Measurements from ENCODE around the gene CFAP126. TPM values are rescaled to one million over a fixed set of nuclear protein-coding genes. Genes with fewer than 3 reads are reported as not detected.

CFAP126 gene
- total and polyA plus RNA-seq, 2 of the 13 experiments (the other 11 are each of a cell fraction or from before 2014, with no cell fraction given) = not detected

DNA sequence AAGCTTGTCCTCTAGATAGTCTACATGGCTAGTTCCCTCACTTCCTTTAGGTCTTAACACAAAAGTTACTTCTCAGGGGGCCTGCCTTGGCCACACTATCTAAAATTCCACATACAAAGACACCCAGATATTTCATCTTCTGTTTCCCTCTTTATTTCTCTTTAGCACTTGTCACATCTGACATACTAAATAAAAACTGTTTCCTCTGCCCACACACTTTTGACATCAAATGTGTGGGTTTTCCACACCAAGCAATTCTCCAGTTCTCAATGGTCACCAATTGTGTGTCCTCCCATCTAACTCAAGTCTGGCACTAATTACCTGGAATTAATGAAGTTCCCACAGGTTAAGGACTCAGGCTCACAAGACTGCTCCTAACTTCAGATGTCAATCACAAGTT, 25.5 kb upstream of the CFAP126 start:
- ChIA-PET POLR2A (no interaction called here), CTCF (ENCODE audit: low intra/inter-chr PET ratio, low total read pairs) (no interaction called here)
- Histone ChIP-seq H3K4me2 (ENCODE audit: low read depth, low read length) (no peak overlapping the region), H3K27ac (ENCODE audit: extremely low read length, insufficient read depth, low read length) (no peak overlapping the region), H3K27me3 (ENCODE audit: control insufficient read depth in 1 of 2, insufficient read depth in 2 of 2, low read length in 2 of 2) (no peaks in the 10 kb centered on the region; a peak in 1 of 5 replicates), H3K4me3 (replicated peaks in 1 of 3; ENCODE audit: insufficient read depth in 1 of 3, low read depth in 2 of 3, low read length in 3 of 3) (no peak overlapping the region), H3K4me1 (ENCODE audit: insufficient read depth, low read length) (peaks cover 40% of the 10 kb centered on the region), H3K79me2 (ENCODE audit: insufficient read depth, low read length) (no peaks in the 10 kb centered on the region), H3K9me3 (ENCODE audit: low read length) (no peaks in the 10 kb centered on the region), H3K9ac (ENCODE audit: insufficient read depth, low read depth, low read length) (no peak overlapping the region), H2AFZ (ENCODE audit: low read length) (no peak overlapping the region), H4K20me1 (ENCODE audit: insufficient read depth, low read length) (no peaks in the 10 kb centered on the region), H3K36me3 (replicated peaks in 1 of 2; ENCODE audit: control insufficient read depth in 1 of 2, insufficient read depth in 2 of 2, low read length in 2 of 2) (no peaks in the 10 kb centered on the region)
- ATAC-seq (no peak), DNase-seq (ENCODE audit: low spot score) (no peak), FAIRE-seq (no peak)
- no TSS peak for BruUV-seq (replicated peaks)
- in situ Hi-C loops (cut with HindIII; ENCODE audit: extremely low pct_ligation_motif_present, low pct_unique_long_range_greater_than_20kb) (no loop called here), intact Hi-C loops (cut with micrococcal nuclease; ENCODE audit: unreplicated experiment) (no loop called here)
- TF ChIP-seq ZNF354B (CRISPR knock-in tag; IDR thresholded peaks at IDR 0.05) (no peak), SNAPC2 (CRISPR knock-in tag; IDR thresholded peaks at IDR 0.05) (no peak), ZFX (CRISPR knock-in tag; IDR thresholded peaks at IDR 0.05; ENCODE audit: low read depth) (no peak), KDM2A (CRISPR knock-in tag; IDR thresholded peaks at IDR 0.05; ENCODE audit: borderline replicate concordance, low read depth) (no peak), ZSCAN25 (CRISPR knock-in tag; IDR thresholded peaks at IDR 0.05) (no peak), NAIF1 (CRISPR knock-in tag; IDR thresholded peaks at IDR 0.05; ENCODE audit: borderline replicate concordance) (no peak), SIN3A (IDR thresholded peaks at IDR 0.05; ENCODE audit: borderline replicate concordance, low read depth, low read length) (no peak)
- TF ChIP-seq, protein P1, sequence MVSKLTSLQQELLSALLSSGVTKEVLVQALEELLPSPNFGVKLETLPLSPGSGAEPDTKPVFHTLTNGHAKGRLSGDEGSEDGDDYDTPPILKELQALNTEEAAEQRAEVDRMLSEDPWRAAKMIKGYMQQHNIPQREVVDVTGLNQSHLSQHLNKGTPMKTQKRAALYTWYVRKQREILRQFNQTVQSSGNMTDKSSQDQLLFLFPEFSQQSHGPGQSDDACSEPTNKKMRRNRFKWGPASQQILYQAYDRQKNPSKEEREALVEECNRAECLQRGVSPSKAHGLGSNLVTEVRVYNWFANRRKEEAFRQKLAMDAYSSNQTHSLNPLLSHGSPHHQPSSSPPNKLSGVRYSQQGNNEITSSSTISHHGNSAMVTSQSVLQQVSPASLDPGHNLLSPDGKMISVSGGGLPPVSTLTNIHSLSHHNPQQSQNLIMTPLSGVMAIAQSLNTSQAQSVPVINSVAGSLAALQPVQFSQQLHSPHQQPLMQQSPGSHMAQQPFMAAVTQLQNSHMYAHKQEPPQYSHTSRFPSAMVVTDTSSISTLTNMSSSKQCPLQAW (CRISPR knock-in tag; IDR thresholded peaks at IDR 0.05) = no peak
- TF ChIP-seq, protein P2, sequence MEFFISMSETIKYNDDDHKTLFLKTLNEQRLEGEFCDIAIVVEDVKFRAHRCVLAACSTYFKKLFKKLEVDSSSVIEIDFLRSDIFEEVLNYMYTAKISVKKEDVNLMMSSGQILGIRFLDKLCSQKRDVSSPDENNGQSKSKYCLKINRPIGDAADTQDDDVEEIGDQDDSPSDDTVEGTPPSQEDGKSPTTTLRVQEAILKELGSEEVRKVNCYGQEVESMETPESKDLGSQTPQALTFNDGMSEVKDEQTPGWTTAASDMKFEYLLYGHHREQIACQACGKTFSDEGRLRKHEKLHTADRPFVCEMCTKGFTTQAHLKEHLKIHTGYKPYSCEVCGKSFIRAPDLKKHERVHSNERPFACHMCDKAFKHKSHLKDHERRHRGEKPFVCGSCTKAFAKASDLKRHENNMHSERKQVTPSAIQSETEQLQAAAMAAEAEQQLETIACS (CRISPR knock-in tag; IDR thresholded peaks at IDR 0.05) = no peak
- TF ChIP-seq, protein P3, sequence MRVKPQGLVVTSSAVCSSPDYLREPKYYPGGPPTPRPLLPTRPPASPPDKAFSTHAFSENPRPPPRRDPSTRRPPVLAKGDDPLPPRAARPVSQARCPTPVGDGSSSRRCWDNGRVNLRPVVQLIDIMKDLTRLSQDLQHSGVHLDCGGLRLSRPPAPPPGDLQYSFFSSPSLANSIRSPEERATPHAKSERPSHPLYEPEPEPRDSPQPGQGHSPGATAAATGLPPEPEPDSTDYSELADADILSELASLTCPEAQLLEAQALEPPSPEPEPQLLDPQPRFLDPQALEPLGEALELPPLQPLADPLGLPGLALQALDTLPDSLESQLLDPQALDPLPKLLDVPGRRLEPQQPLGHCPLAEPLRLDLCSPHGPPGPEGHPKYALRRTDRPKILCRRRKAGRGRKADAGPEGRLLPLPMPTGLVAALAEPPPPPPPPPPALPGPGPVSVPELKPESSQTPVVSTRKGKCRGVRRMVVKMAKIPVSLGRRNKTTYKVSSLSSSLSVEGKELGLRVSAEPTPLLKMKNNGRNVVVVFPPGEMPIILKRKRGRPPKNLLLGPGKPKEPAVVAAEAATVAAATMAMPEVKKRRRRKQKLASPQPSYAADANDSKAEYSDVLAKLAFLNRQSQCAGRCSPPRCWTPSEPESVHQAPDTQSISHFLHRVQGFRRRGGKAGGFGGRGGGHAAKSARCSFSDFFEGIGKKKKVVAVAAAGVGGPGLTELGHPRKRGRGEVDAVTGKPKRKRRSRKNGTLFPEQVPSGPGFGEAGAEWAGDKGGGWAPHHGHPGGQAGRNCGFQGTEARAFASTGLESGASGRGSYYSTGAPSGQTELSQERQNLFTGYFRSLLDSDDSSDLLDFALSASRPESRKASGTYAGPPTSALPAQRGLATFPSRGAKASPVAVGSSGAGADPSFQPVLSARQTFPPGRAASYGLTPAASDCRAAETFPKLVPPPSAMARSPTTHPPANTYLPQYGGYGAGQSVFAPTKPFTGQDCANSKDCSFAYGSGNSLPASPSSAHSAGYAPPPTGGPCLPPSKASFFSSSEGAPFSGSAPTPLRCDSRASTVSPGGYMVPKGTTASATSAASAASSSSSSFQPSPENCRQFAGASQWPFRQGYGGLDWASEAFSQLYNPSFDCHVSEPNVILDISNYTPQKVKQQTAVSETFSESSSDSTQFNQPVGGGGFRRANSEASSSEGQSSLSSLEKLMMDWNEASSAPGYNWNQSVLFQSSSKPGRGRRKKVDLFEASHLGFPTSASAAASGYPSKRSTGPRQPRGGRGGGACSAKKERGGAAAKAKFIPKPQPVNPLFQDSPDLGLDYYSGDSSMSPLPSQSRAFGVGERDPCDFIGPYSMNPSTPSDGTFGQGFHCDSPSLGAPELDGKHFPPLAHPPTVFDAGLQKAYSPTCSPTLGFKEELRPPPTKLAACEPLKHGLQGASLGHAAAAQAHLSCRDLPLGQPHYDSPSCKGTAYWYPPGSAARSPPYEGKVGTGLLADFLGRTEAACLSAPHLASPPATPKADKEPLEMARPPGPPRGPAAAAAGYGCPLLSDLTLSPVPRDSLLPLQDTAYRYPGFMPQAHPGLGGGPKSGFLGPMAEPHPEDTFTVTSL (CRISPR knock-in tag; IDR thresholded peaks at IDR 0.05; ENCODE audit: borderline replicate concordance) = no peak

Data from HepG2 (cell line).